ENCODE results near the gene SNX20. TPM values are rescaled to one million over a fixed set of nuclear protein-coding genes. Genes with fewer than 3 reads are reported as not detected.

Gene SNX20
- total and polyA plus RNA-seq, 4 donors: 0.61 to 1.1 (median 0.67) TPM

Other genes with a start within 250 kb of the SNX20 start
- 10 to 100 TPM in 1 of 2 donors, 1 to 10 TPM in 1; 6.7 to 33.8 TPM for gene NKD1, start 132.9 kb downstream of the SNX20 start, total RNA-seq
- 10 to 100 TPM; 22.5 to 28.8 TPM for gene NKD1, start 132.9 kb downstream of the SNX20 start, polyA plus RNA-seq (ENCODE audit: insufficient read length in 2 of 2)
- under 1 TPM; 0.79 to 0.83 TPM for gene NOD2, start 12.3 kb upstream of the SNX20 start, total RNA-seq
- 1 to 10 TPM in 1 of 2 donors, under 1 TPM in 1; 0.82 to 1.2 TPM for gene NOD2, start 12.3 kb upstream of the SNX20 start, polyA plus RNA-seq (ENCODE audit: insufficient read length in 2 of 2)
- gene CYLD, start 60.8 kb upstream of the SNX20 start, total RNA-seq: 10 to 100 TPM; 35.9 to 65.8 TPM
- gene CYLD, start 60.8 kb upstream of the SNX20 start, polyA plus RNA-seq (ENCODE audit: insufficient read length in 2 of 2): 10 to 100 TPM; 28.4 to 36.4 TPM

Measured in spinal cord (tissue), 4 donors.